WTC11 (cell line): ENCODE measurements around the gene PPP4R3B. TPM values are rescaled to one million over a fixed set of nuclear protein-coding genes. Genes with fewer than 3 reads are reported as not detected.

Source experiments
- ATAC-seq: fragments of 200-7000 bp; cut with Tn5 transposase; 2 replicates; pipeline ENCODE4 v1.10.0; 2021; ENCODE audit warnings: mild to moderate bottlenecking, moderate library complexity
- CTCF ChIA-PET: fragments of 300-600 bp; sonication (Branson Sonifier 250); formaldehyde crosslinking; loops from one replicate; lab custom pipeline; 2021; ENCODE audit warnings: antibody characterized with exemption; lab: Charles Lee
- POLR2A ChIA-PET: fragments of 350-600 bp; sonication (Branson Sonifier 250); formaldehyde crosslinking; loops from one replicate; lab custom pipeline; 2021; ENCODE audit warnings: antibody characterized with exemption; lab: Charles Lee
- DNase-seq: peaks from one replicate; pipeline ENCODE4 v3.0.0; 2021; ENCODE audit warnings: low spot score
- H3K27ac Mint-ChIP-seq: 2 replicates; pipeline ENCODE4 v1.8.0; 2021; ENCODE audit warnings: mixed read lengths
- H3K27me3 Mint-ChIP-seq: 2 replicates; pipeline ENCODE4 v1.8.0; 2021; ENCODE audit warnings: low read depth, mild to moderate bottlenecking, moderate library complexity, mixed read lengths
- H3K36me3 Mint-ChIP-seq: 2 replicates; pipeline ENCODE4 v1.8.0; 2021; ENCODE audit warnings: mixed read lengths
- H3K4me1 Mint-ChIP-seq: 2 replicates; pipeline ENCODE4 v1.8.0; 2022; ENCODE audit warnings: mixed read lengths
- H3K4me3 Mint-ChIP-seq: 2 replicates; pipeline ENCODE4 v1.8.0; 2021; ENCODE audit warnings: mild to moderate bottlenecking, moderate library complexity, mixed read lengths
- H3K9me3 Mint-ChIP-seq: 2 replicates; pipeline ENCODE4 v1.8.0; 2021; ENCODE audit warnings: mixed read lengths
- AR ChIP-seq: fragments of 250-450 bp; sonication (Bioruptor Pico); IDR thresholded peaks from 2 replicates; pipeline ENCODE4 v1.9.0; 2021; ENCODE audit warnings: mild to moderate bottlenecking
- CBFB ChIP-seq: sonication (generic); formaldehyde crosslinking; IDR thresholded peaks from 2 replicates; pipeline ENCODE4 v1.8.1; 2022; ENCODE audit warnings: mild to moderate bottlenecking, low read depth, missing genetic modification reagents
- CREB1 ChIP-seq: sonication (generic); formaldehyde crosslinking; IDR thresholded peaks from 2 replicates; pipeline ENCODE4 v1.8.0; 2023; ENCODE audit warnings: mild to moderate bottlenecking, missing genetic modification reagents
- E2F1 ChIP-seq: sonication (generic); formaldehyde crosslinking; IDR thresholded peaks from 2 replicates; pipeline ENCODE4 v1.8.0; 2022; ENCODE audit warnings: mild to moderate bottlenecking, missing genetic modification reagents
- FOXP1 ChIP-seq: sonication (generic); formaldehyde crosslinking; IDR thresholded peaks from 2 replicates; pipeline ENCODE4 v1.8.0; 2022; ENCODE audit warnings: missing genetic modification reagents, mild to moderate bottlenecking, moderate library complexity, borderline replicate concordance
- GRHL2 ChIP-seq: fragments of 250-450 bp; sonication (Bioruptor Pico); IDR thresholded peaks from 2 replicates; pipeline ENCODE4 v1.8.0; 2022; ENCODE audit warnings: mild to moderate bottlenecking, moderate library complexity; ENCODE audit not compliant: insufficient replicate concordance, severe bottlenecking
- NFATC4 ChIP-seq: fragments of 250-450 bp; sonication (Bioruptor Pico); IDR thresholded peaks from 2 replicates; pipeline ENCODE4 v1.9.0; 2021; ENCODE audit warnings: mild to moderate bottlenecking
- NFE2L1 ChIP-seq: sonication (generic); formaldehyde crosslinking; IDR thresholded peaks from 2 replicates; pipeline ENCODE4 v1.8.1; 2023; ENCODE audit warnings: missing genetic modification reagents
- NR1H2 ChIP-seq: sonication (generic); formaldehyde crosslinking; IDR thresholded peaks from 2 replicates; pipeline ENCODE4 v1.9.0; 2021; ENCODE audit warnings: mild to moderate bottlenecking, moderate library complexity, missing genetic modification reagents
- NR2C2 ChIP-seq: sonication (generic); formaldehyde crosslinking; IDR thresholded peaks from 2 replicates; pipeline ENCODE4 v1.8.0; 2022; ENCODE audit warnings: mild to moderate bottlenecking, missing genetic modification reagents
- PRRX2 ChIP-seq: fragments of 250-450 bp; sonication (Bioruptor Pico); IDR thresholded peaks from 2 replicates; pipeline ENCODE4 v1.8.0; 2021; ENCODE audit warnings: mild to moderate bottlenecking
- SMAD4 ChIP-seq: sonication (generic); formaldehyde crosslinking; IDR thresholded peaks from 2 replicates; pipeline ENCODE4 v1.8.0; 2022; ENCODE audit warnings: mild to moderate bottlenecking, missing genetic modification reagents
- ZNF121 ChIP-seq: sonication (generic); formaldehyde crosslinking; IDR thresholded peaks from 2 replicates; pipeline ENCODE4 v1.8.0; 2023; ENCODE audit warnings: missing genetic modification reagents
- ZNF263 ChIP-seq: sonication (generic); formaldehyde crosslinking; IDR thresholded peaks from 2 replicates; pipeline ENCODE4 v1.8.1; 2022; ENCODE audit warnings: low read depth, mild to moderate bottlenecking, moderate library complexity, missing genetic modification reagents
- ZNF423 ChIP-seq: fragments of 250-450 bp; sonication (Bioruptor Pico); IDR thresholded peaks from 2 replicates; pipeline ENCODE4 v2.1.2; 2022; ENCODE audit warnings: mild to moderate bottlenecking, moderate library complexity
- ZNF425 ChIP-seq: fragments of 250-450 bp; sonication (Bioruptor Pico); conservative IDR thresholded peaks from 2 replicates; pipeline ENCODE4 v1.9.0; 2021; ENCODE audit warnings: mild to moderate bottlenecking
- ZNF512 ChIP-seq: sonication (generic); formaldehyde crosslinking; IDR thresholded peaks from 2 replicates; pipeline ENCODE4 v1.8.1; 2022; ENCODE audit warnings: missing genetic modification reagents, borderline replicate concordance
- total RNA-seq: library from RNA; stranded (reverse); gene quantifications from 3 replicates; pipeline ENCODE4 v1.2.3, GENCODE V29; 2021
- TF ChIP-seq, protein P1 (sequence below): sonication (generic); formaldehyde crosslinking; IDR thresholded peaks from 2 replicates; pipeline ENCODE4 v1.8.0; 2022; ENCODE audit warnings: mild to moderate bottlenecking, missing genetic modification reagents
- TF ChIP-seq, protein P2 (sequence below): fragments of 250-450 bp; sonication (Bioruptor Pico); IDR thresholded peaks from 2 replicates; pipeline ENCODE4 v1.9.0; 2021; ENCODE audit warnings: moderate library complexity, mild to moderate bottlenecking, inconsistent platforms, borderline replicate concordance
- TF ChIP-seq, protein P3 (sequence below): sonication (generic); formaldehyde crosslinking; IDR thresholded peaks from 2 replicates; pipeline ENCODE4 v1.8.1; 2022; ENCODE audit warnings: mild to moderate bottlenecking, missing genetic modification reagents, moderate library complexity, borderline replicate concordance

Gene PPP4R3B
- total RNA-seq, 1 experiment from 2014 or later, result 39.0 TPM

DNA sequence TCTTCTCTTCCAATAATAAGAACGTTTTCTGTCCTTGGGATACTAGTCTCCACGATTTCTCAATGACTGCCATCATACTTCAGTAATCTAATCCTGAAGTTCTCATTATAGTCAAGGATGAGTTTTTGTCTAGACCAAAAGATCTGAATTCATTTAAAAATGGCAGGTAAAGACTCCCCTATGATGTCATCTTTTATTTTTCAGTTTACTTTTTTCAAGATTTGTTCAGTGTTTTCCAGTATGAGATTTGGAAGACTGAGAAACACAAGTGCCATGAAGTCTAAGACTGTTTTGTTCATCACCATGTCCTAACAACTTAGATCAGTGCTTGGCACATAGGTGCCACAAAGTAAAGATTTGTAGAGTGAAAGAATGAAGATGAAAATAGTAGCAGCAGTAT lies 35.8 kb upstream of the PPP4R3B start (continued):
- TF ChIP-seq AR (CRISPR knock-in tag) (no peak), ZNF425 (CRISPR knock-in tag) (no peak), ZNF423 (CRISPR knock-in tag) (no peak)
- TF ChIP-seq, protein P1, sequence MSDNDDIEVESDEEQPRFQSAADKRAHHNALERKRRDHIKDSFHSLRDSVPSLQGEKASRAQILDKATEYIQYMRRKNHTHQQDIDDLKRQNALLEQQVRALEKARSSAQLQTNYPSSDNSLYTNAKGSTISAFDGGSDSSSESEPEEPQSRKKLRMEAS (CRISPR knock-in tag), result no peak

GRCh38 chr2:55649211-55649610 lies 31.8 kb upstream of the PPP4R3B start:
- no peak for DNase-seq
- POLR2A ChIA-PET, result no interaction called here
- H3K9me3 Mint-ChIP-seq, result peaks cover 13% of the 10 kb centered on the region
- TF ChIP-seq, protein P2, sequence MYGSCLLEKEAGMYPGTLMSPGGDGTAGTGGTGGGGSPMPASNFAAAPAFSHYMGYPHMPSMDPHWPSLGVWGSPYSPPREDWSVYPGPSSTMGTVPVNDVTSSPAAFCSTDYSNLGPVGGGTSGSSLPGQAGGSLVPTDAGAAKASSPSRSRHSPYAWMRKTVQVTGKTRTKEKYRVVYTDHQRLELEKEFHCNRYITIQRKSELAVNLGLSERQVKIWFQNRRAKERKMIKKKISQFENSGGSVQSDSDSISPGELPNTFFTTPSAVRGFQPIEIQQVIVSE (CRISPR knock-in tag), result no peak
- TF ChIP-seq PRRX2 (CRISPR knock-in tag) (no peak), CREB1 (no peak), GRHL2 (CRISPR knock-in tag) (no peak), ZNF263 (CRISPR knock-in tag) (no peak), ZNF121 (CRISPR knock-in tag) (no peak), FOXP1 (CRISPR knock-in tag) (no peak), NFE2L1 (no peak), ZNF512 (CRISPR knock-in tag) (no peak), NFATC4 (CRISPR knock-in tag) (no peak)
- TF ChIP-seq, protein P3, sequence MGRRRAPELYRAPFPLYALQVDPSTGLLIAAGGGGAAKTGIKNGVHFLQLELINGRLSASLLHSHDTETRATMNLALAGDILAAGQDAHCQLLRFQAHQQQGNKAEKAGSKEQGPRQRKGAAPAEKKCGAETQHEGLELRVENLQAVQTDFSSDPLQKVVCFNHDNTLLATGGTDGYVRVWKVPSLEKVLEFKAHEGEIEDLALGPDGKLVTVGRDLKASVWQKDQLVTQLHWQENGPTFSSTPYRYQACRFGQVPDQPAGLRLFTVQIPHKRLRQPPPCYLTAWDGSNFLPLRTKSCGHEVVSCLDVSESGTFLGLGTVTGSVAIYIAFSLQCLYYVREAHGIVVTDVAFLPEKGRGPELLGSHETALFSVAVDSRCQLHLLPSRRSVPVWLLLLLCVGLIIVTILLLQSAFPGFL (CRISPR knock-in tag), result no peak
- H3K4me3 Mint-ChIP-seq, result no peak overlapping the region
- H3K4me1 Mint-ChIP-seq, result no peaks in the 10 kb centered on the region
- ATAC-seq, result no peak
- H3K36me3 Mint-ChIP-seq, result peaks cover 67% of the 10 kb centered on the region
- no peaks in the 10 kb centered on the region for H3K27me3 Mint-ChIP-seq
- CTCF ChIA-PET, result no interaction called here
- H3K27ac Mint-ChIP-seq, result no peak overlapping the region

- ChIA-PET CTCF (no interaction called here), POLR2A (no interaction called here)
- TF ChIP-seq SMAD4 (CRISPR knock-in tag), result no peak
- no peak for TF ChIP-seq NR1H2 (CRISPR knock-in tag)
- no peak for TF ChIP-seq NR2C2
- TF ChIP-seq, protein P2 (CRISPR knock-in tag), result no peak
- no peak for TF ChIP-seq ZNF121 (CRISPR knock-in tag)
- TF ChIP-seq CBFB (CRISPR knock-in tag), result no peak
- TF ChIP-seq E2F1 (CRISPR knock-in tag), result no peak
- TF ChIP-seq, protein P3 (CRISPR knock-in tag), result no peak
- Mint-ChIP-seq H3K4me1 (no peaks in the 10 kb centered on the region), H3K27me3 (no peaks in the 10 kb centered on the region), H3K9me3 (no peaks in the 10 kb centered on the region), H3K36me3 (peaks cover 42% of the 10 kb centered on the region), H3K4me3 (no peak overlapping the region), H3K27ac (no peak overlapping the region)
- DNase-seq (no peak), ATAC-seq (no peak)
Observed at GRCh38 chr2:55636831-55637230, 19.4 kb upstream of the PPP4R3B start.
